WERI-Rb-1 (cell line): ENCODE data around the gene PARP12.

Experiments
- DNase-seq: peaks from one replicate; pipeline ENCODE4 v3.0.0-alpha.2; 2020
- H3K27ac ChIP-seq: fragments of 250-450 bp; sonication (Bioruptor Pico); 2 replicates; pipeline ENCODE4 v1.5.1; 2020; ENCODE audit warnings: mild to moderate bottlenecking, moderate library complexity
- H3K27me3 ChIP-seq: fragments of 250-450 bp; sonication (Bioruptor Pico); 2 replicates; pipeline ENCODE4 v1.5.1; 2021; ENCODE audit warnings: mild to moderate bottlenecking, low read depth, moderate library complexity; ENCODE audit not compliant: insufficient read depth, severe bottlenecking
- H3K36me3 ChIP-seq: fragments of 250-450 bp; sonication (Bioruptor Pico); 2 replicates; pipeline ENCODE4 v1.5.1; 2020; ENCODE audit warnings: mild to moderate bottlenecking, moderate library complexity
- H3K4me3 ChIP-seq: 2 replicates; pipeline ENCODE4 v1.5.1; 2011; ENCODE audit warnings: low read depth, mild to moderate bottlenecking, control low read depth, low read length
- H3K9me3 ChIP-seq: fragments of 250-450 bp; sonication (Bioruptor Pico); 2 replicates; pipeline ENCODE4 v1.5.1; 2021; ENCODE audit warnings: mild to moderate bottlenecking, moderate library complexity; ENCODE audit not compliant: severe bottlenecking
- TF ChIP-seq, protein P1 (sequence below): IDR thresholded peaks from 2 replicates; pipeline ENCODE4 v1.5.1; 2011; ENCODE audit warnings: low read depth, mild to moderate bottlenecking, control low read depth, inconsistent platforms, low read length

The PARP12 gene

GRCh38 chr7:139995017-139995915 lies 67.5 kb downstream of the PARP12 start:
- Histone ChIP-seq H3K27me3 (no peaks in the 10 kb centered on the region), H3K9me3 (no peaks in the 10 kb centered on the region), H3K27ac (no peak overlapping the region), H3K4me3 (no peak overlapping the region), H3K36me3 (no peaks in the 10 kb centered on the region)
- no peak for DNase-seq
- TF ChIP-seq, protein P1, sequence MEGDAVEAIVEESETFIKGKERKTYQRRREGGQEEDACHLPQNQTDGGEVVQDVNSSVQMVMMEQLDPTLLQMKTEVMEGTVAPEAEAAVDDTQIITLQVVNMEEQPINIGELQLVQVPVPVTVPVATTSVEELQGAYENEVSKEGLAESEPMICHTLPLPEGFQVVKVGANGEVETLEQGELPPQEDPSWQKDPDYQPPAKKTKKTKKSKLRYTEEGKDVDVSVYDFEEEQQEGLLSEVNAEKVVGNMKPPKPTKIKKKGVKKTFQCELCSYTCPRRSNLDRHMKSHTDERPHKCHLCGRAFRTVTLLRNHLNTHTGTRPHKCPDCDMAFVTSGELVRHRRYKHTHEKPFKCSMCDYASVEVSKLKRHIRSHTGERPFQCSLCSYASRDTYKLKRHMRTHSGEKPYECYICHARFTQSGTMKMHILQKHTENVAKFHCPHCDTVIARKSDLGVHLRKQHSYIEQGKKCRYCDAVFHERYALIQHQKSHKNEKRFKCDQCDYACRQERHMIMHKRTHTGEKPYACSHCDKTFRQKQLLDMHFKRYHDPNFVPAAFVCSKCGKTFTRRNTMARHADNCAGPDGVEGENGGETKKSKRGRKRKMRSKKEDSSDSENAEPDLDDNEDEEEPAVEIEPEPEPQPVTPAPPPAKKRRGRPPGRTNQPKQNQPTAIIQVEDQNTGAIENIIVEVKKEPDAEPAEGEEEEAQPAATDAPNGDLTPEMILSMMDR, result no peak

DNA sequence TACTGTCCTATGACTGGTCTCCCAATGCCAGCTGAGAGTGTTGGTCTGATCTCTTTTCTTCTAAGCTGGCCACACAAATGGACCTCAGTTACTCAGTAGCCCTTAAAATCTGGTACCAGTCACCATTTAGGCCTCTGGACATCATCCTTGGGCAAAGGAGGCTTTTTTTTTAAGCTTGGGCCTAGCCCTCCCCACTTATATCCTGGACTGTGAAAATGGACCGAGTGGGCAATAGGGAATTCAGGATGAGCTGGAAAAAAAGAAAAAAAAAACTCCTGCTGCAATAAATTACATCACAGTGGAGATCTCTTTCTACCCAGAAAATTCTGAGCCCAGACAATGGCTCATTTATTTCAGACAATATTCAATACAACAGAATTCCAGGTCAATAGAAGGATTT lies 68.4 kb downstream of the PARP12 start:
- no peak overlapping the region for H3K4me3 ChIP-seq
- TF ChIP-seq, protein P1, result no peak
- H3K36me3 ChIP-seq, result no peaks in the 10 kb centered on the region
- H3K9me3 ChIP-seq, result no peaks in the 10 kb centered on the region
- DNase-seq, result no peak
- no peak overlapping the region for H3K27ac ChIP-seq
- H3K27me3 ChIP-seq, result no peaks in the 10 kb centered on the region

DNA sequence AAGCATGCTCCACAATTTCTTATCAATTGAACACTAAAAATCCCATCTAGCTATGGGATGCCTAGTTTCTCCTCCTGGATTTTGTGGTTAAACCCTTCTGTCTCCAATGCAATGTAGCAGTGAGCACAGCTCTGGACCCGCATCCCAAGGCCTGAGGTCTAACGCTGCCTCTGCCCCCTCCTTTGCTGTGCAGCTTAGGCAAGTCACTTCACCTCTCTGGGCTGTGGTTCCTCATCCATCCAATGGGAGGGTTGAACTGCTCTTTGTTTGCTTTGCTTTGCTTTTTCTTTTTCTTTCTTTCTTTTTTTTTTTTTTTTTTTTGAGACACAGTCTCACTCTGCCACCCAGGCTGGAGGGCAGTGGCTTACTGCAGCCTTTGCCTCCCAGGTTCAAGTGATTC lies 69.2 kb downstream of the PARP12 start:
- Histone ChIP-seq H3K4me3 (no peak overlapping the region), H3K27ac (no peak overlapping the region), H3K36me3 (no peaks in the 10 kb centered on the region), H3K27me3 (no peaks in the 10 kb centered on the region), H3K9me3 (no peaks in the 10 kb centered on the region)
- TF ChIP-seq, protein P1, result no peak
- no peak for DNase-seq

GRCh38 chr7:139993169-139993568 lies 69.6 kb downstream of the PARP12 start:
- Histone ChIP-seq H3K27ac (no peak overlapping the region), H3K27me3 (no peaks in the 10 kb centered on the region), H3K9me3 (no peaks in the 10 kb centered on the region), H3K36me3 (no peaks in the 10 kb centered on the region), H3K4me3 (no peak overlapping the region)
- TF ChIP-seq, protein P1, result no peak
- DNase-seq, result no peak

- Histone ChIP-seq H3K27ac (no peak overlapping the region), H3K27me3 (no peaks in the 10 kb centered on the region), H3K4me3 (no peak overlapping the region), H3K9me3 (no peaks in the 10 kb centered on the region), H3K36me3 (no peaks in the 10 kb centered on the region)
- no peak for DNase-seq
- TF ChIP-seq, protein P1, result no peak
These were observed 70.3 kb downstream of the PARP12 start for GRCh38 chr7:139992353-139993044.
